OCI-LY7 (cell line): ENCODE data around the gene TMEM18. TPM values are rescaled to one million over a fixed set of nuclear protein-coding genes. Genes with fewer than 3 reads are reported as not detected.
"Not testable (repeated sequence)": the region's sequence is repeated elsewhere in the genome, so short reads cannot be mapped to it uniquely, and the experiment has no call there.

Experiments used
- BruUV-seq: library from RNA; stranded (reverse); fragments of 400-500 nt; replicated peaks from 2 replicates; lab custom pipeline; 2021; lab: Mats Ljungman, UMichigan
- CTCF ChIA-PET: fragments of 300-600 bp; sonication (Branson Sonifier 250); formaldehyde crosslinking; loops from one replicate; lab custom pipeline; 2022; ENCODE audit warnings: antibody characterized with exemption; ENCODE audit not compliant: unreplicated experiment; lab: Charles Lee
- POLR2A ChIA-PET: fragments of 300-600 bp; sonication (Branson Sonifier 250); formaldehyde crosslinking; loops from one replicate; lab custom pipeline; 2022; ENCODE audit warnings: antibody characterized with exemption; lab: Charles Lee
- DNase-seq: peaks from one replicate; pipeline ENCODE4 v3.0.0-alpha.2; 2015; ENCODE audit warnings: low spot score
- H2AFZ ChIP-seq: fragments of 200-600 bp; sonication (generic), shearing (Covaris generic); 2 replicates; pipeline ENCODE4 v1.6.1; 2014; ENCODE audit warnings: mild to moderate bottlenecking, antibody characterized with exemption, low read length, moderate library complexity
- H3K27ac ChIP-seq: fragments of 200-600 bp; sonication (generic); 2 replicates; pipeline ENCODE4 v1.5.1; 2014; ENCODE audit warnings: mixed run types, low read depth, mild to moderate bottlenecking, moderate library complexity, low read length, inconsistent platforms; ENCODE audit not compliant: poor library complexity, severe bottlenecking
- H3K36me3 ChIP-seq: fragments of 200-600 bp; sonication (generic); 2 replicates; pipeline ENCODE4 v1.6.1; 2014; ENCODE audit warnings: mild to moderate bottlenecking, antibody characterized with exemption, low read length, moderate library complexity, mixed read lengths; ENCODE audit not compliant: insufficient read depth
- H3K4me1 ChIP-seq: fragments of 200-600 bp; sonication (generic); 2 replicates; pipeline ENCODE4 v1.5.1; 2014; ENCODE audit warnings: mild to moderate bottlenecking, low read length; ENCODE audit not compliant: insufficient read depth, poor library complexity, severe bottlenecking
- H3K4me2 ChIP-seq: fragments of 200-600 bp; sonication (generic); 2 replicates; pipeline ENCODE4 v1.6.1; 2014; ENCODE audit warnings: mild to moderate bottlenecking, low read length
- H3K4me3 ChIP-seq: fragments of 200-600 bp; sonication (generic); 2 replicates; pipeline ENCODE4 v1.5.1; 2014; ENCODE audit warnings: mild to moderate bottlenecking, low read depth, low read length; ENCODE audit not compliant: poor library complexity, severe bottlenecking
- H3K79me2 ChIP-seq: fragments of 200-600 bp; sonication (generic); 2 replicates; pipeline ENCODE4 v1.6.1; 2016; ENCODE audit warnings: low read depth, mild to moderate bottlenecking, low read length, moderate library complexity, mixed read lengths; ENCODE audit not compliant: insufficient read depth
- H3K9me2 ChIP-seq: fragments of 200-600 bp; sonication (generic); 2 replicates; pipeline ENCODE4 v1.6.1; 2016; ENCODE audit warnings: mild to moderate bottlenecking, low read length, mixed read lengths; ENCODE audit not compliant: insufficient read depth
- H3K9me3 ChIP-seq: fragments of 200-600 bp; sonication (generic); 2 replicates; pipeline ENCODE4 v1.6.1; 2014; ENCODE audit warnings: mild to moderate bottlenecking, mixed run types, low read length, mixed read lengths
- H4K20me1 ChIP-seq: fragments of 200-600 bp; sonication (generic); 2 replicates; pipeline ENCODE4 v1.6.1; 2014; ENCODE audit warnings: mild to moderate bottlenecking, antibody characterized with exemption, low read length, moderate library complexity, mixed read lengths; ENCODE audit not compliant: insufficient read depth
- EZH2phosphoT487 ChIP-seq: fragments of 200-600 bp; sonication (generic); IDR thresholded peaks from 2 replicates; pipeline ENCODE4 v1.6.1; 2018; ENCODE audit warnings: low read depth, borderline replicate concordance, mild to moderate bottlenecking, mixed run types, antibody characterized with exemption, low read length, moderate library complexity, mixed read lengths
- intact Hi-C: fragments of 100-400 bp; cut with micrococcal nuclease; formaldehyde crosslinking; loops from one replicate; pipeline ENCODE4 v1.10.0; 2022; ENCODE audit not compliant: unreplicated experiment
- total RNA-seq, 2 experiments: library from RNA; depleted of rRNA in 1 of 2; stranded (reverse); fragments of >200 nt in 1 of 2; shearing (Covaris generic) in 1 of 2; gene quantifications; 2 replicates each; pipeline ENCODE4 v1.2.3, GENCODE V29; 2014 to 2022
- TF ChIP-seq, protein P1 (sequence below): fragments of 200-600 bp; sonication (generic); conservative IDR thresholded peaks from 2 replicates; pipeline ENCODE4 v1.5.1; 2014; ENCODE audit warnings: mild to moderate bottlenecking, antibody characterized with exemption, low read length, moderate library complexity, mixed read lengths

The TMEM18 gene
- total RNA-seq, 2 experiments from 2014 or later = 18.2 to 31.1 TPM

DNA sequence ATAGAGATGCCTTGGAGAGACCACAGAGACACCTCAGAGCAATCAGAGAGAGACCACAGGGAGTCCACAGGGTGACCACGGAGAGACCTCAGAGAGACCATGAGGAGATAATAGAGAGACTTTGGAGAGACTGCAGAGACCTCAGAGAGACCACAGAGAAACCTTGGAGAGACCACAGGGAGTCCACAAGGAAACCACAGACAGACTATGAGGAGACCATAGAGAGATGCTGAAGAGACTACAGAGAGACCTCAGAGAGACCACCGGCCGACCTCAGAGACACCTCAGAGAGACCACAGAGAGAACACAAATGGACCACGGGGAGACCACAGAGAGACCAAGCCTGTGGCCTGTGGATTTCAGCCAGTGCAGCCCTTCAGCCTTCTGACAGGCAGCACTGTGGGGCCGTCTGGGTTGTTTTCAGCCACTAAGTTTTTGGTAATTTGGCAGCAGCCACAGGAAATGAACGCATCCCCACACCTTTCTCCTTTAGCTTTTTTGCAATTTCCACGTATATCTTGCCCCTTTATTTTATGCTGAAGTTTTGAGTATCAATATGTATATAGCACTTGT is 11.4 kb upstream of the TMEM18 start:
- Histone ChIP-seq H3K79me2 (no peaks in the 10 kb centered on the region), H3K4me1 (no peaks in the 10 kb centered on the region), H3K4me2 (no peak overlapping the region), H3K27ac (no peak overlapping the region), H3K36me3 (no peaks in the 10 kb centered on the region), H2AFZ (no peak overlapping the region), H4K20me1 (no peaks in the 10 kb centered on the region), H3K9me3 (peaks cover 25% of the 10 kb centered on the region; the same call in 1 of the 2 replicates), H3K4me3 (no peak overlapping the region), H3K9me2 (no peaks in the 10 kb centered on the region)
- ChIA-PET CTCF (no interaction called here), POLR2A (no interaction called here)
- BruUV-seq = no TSS peak
- DNase-seq = no peak
- intact Hi-C loops = no loop called here
- TF ChIP-seq, protein P1, sequence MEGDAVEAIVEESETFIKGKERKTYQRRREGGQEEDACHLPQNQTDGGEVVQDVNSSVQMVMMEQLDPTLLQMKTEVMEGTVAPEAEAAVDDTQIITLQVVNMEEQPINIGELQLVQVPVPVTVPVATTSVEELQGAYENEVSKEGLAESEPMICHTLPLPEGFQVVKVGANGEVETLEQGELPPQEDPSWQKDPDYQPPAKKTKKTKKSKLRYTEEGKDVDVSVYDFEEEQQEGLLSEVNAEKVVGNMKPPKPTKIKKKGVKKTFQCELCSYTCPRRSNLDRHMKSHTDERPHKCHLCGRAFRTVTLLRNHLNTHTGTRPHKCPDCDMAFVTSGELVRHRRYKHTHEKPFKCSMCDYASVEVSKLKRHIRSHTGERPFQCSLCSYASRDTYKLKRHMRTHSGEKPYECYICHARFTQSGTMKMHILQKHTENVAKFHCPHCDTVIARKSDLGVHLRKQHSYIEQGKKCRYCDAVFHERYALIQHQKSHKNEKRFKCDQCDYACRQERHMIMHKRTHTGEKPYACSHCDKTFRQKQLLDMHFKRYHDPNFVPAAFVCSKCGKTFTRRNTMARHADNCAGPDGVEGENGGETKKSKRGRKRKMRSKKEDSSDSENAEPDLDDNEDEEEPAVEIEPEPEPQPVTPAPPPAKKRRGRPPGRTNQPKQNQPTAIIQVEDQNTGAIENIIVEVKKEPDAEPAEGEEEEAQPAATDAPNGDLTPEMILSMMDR = no peak
- no peak for TF ChIP-seq EZH2phosphoT487

DNA sequence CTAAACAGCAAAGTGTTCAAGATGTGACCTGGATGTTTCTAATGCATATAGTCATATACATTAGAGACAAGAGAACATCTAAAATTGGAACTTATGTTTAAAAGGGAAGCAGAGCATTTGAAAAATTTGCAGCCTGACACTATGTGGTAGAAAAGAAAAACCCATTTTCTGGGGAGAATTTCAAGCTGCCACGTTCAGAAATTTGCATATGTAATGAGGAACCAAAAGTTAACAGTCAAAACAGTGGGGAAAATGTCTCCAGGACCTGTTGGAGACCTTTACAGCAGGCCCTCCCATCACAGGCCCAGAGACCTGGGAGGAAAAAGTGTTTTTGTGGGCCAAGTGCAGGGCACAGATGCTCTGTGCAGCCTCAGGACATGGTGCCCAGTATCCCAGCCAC is 8.2 kb upstream of the TMEM18 start:
- ChIA-PET POLR2A (interaction anchor here (0.8 kb wide), 1 partner anchor 29 kb away, joined by 3 read pairs; no protein-coding TSS in a partner anchor), CTCF (no interaction called here)
- TF ChIP-seq, protein P1 = no peak
- TF ChIP-seq EZH2phosphoT487 = no peak
- no TSS peak for BruUV-seq
- Histone ChIP-seq H2AFZ (no peak overlapping the region), H3K36me3 (0 out of 2 replicates have a peak, but pooled peaks cover 4% of the 10 kb centered on the region), H3K4me1 (no peaks in the 10 kb centered on the region), H3K9me2 (no peaks in the 10 kb centered on the region), H3K79me2 (no peaks in the 10 kb centered on the region), H3K27ac (no peak overlapping the region), H4K20me1 (no peaks in the 10 kb centered on the region), H3K4me2 (no peak overlapping the region), H3K9me3 (peaks cover 34% of the 10 kb centered on the region; the same call in 1 of the 2 replicates), H3K4me3 (no peak overlapping the region)
- no peak for DNase-seq
- intact Hi-C loops = no loop called here

DNA sequence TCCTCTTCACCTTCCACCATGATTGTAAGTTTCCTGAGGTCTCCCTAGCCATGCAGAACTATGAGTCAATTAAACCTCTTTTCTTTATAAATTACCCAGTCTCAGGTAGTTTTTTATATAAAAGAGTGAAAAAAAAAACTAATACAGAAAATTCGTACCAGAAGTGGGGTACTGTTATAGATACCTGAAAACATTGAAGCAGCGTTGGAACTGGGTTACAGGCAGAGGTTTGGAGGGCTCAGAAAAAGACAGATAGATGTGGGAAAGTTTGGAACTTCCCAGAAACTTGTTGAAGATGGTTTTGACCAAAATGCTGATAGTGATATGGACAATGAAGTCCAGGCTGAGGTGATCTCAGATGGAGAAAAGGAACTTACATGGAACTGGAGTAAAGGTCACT is 7.7 kb upstream of the TMEM18 start:
- H3K4me2 ChIP-seq, DNase-seq, H3K4me1 ChIP-seq, H3K36me3 ChIP-seq, intact Hi-C loops, H3K79me2 ChIP-seq, H3K4me3 ChIP-seq, BruUV-seq, POLR2A ChIA-PET, CTCF ChIA-PET, H4K20me1 ChIP-seq, H2AFZ ChIP-seq, H3K9me2 ChIP-seq, H3K27ac ChIP-seq: not testable (repeated sequence)
- H3K9me3 ChIP-seq = peaks cover 34% of the 10 kb centered on the region; the same call in 1 of the 2 replicates
